NCI-H1417 (cell line): ENCODE data around the gene TRAPPC1.

ENCODE experiments used
- DNase-seq, 3 experiments: peaks; one replicate each; lab custom pipeline; 2025; lab: John Stamatoyannopoulos, UW

The TRAPPC1 gene

GRCh38 chr17:7881276-7882054 is 50.3 kb downstream of the TRAPPC1 start:
- peak; percentile 17 to 74 (median 35) for DNase-seq
